Measurements from ENCODE around the gene KLF9.

Gene KLF9

GRCh38 chr9:70442328-70442848 lies 27.9 kb upstream of the KLF9 start:
- FAIRE-seq (no peak), DNase-seq (ENCODE audit: insufficient read length) (no peak)
- TF ChIP-seq POLR2A (IDR thresholded peaks at IDR 0.05; ENCODE audit: low read depth, low read length) (no peak), POLR2AphosphoS5 (IDR thresholded peaks at IDR 0.05; ENCODE audit: low read depth, low read length) (no peak), TAF1 (IDR thresholded peaks at IDR 0.05; ENCODE audit: borderline replicate concordance, low read depth, low read length) (no peak)

GRCh38 chr9:70441622-70442021 lies 27.2 kb upstream of the KLF9 start:
- FAIRE-seq (no peak), DNase-seq (ENCODE audit: insufficient read length) (no peak)
- TF ChIP-seq POLR2AphosphoS5 (IDR thresholded peaks at IDR 0.05; ENCODE audit: low read depth, low read length) = no peak
- TF ChIP-seq TAF1 (IDR thresholded peaks at IDR 0.05; ENCODE audit: borderline replicate concordance, low read depth, low read length) = no peak
- no peak for TF ChIP-seq POLR2A (IDR thresholded peaks at IDR 0.05; ENCODE audit: low read depth, low read length)

GRCh38 chr9:70439991-70440706 lies 25.7 kb upstream of the KLF9 start:
- TF ChIP-seq TAF1 (IDR thresholded peaks at IDR 0.05; ENCODE audit: borderline replicate concordance, low read depth, low read length) = no peak
- no peak for TF ChIP-seq POLR2A (IDR thresholded peaks at IDR 0.05; ENCODE audit: low read depth, low read length)
- no peak for TF ChIP-seq POLR2AphosphoS5 (IDR thresholded peaks at IDR 0.05; ENCODE audit: low read depth, low read length)
- DNase-seq (ENCODE audit: insufficient read length) = no peak
- FAIRE-seq = no peak

GRCh38 chr9:70438341-70438928 lies 24.0 kb upstream of the KLF9 start:
- DNase-seq (ENCODE audit: insufficient read length) (no peak), FAIRE-seq (no peak)
- TF ChIP-seq POLR2A (IDR thresholded peaks at IDR 0.05; ENCODE audit: low read depth, low read length) (no peak), POLR2AphosphoS5 (IDR thresholded peaks at IDR 0.05; ENCODE audit: low read depth, low read length) (no peak), TAF1 (IDR thresholded peaks at IDR 0.05; ENCODE audit: borderline replicate concordance, low read depth, low read length) (no peak)

GRCh38 chr9:70435948-70436347 lies 21.5 kb upstream of the KLF9 start:
- TF ChIP-seq TAF1 (IDR thresholded peaks at IDR 0.05; ENCODE audit: borderline replicate concordance, low read depth, low read length) = no peak
- TF ChIP-seq POLR2AphosphoS5 (IDR thresholded peaks at IDR 0.05; ENCODE audit: low read depth, low read length) = no peak
- TF ChIP-seq POLR2A (IDR thresholded peaks at IDR 0.05; ENCODE audit: low read depth, low read length) = no peak
- DNase-seq (ENCODE audit: insufficient read length) (no peak), FAIRE-seq (no peak)

GRCh38 chr9:70429899-70430298 lies 15.4 kb upstream of the KLF9 start:
- DNase-seq (ENCODE audit: insufficient read length) (no peak), FAIRE-seq (no peak)
- TF ChIP-seq POLR2A (IDR thresholded peaks at IDR 0.05; ENCODE audit: low read depth, low read length) (no peak), POLR2AphosphoS5 (IDR thresholded peaks at IDR 0.05; ENCODE audit: low read depth, low read length) (no peak), TAF1 (IDR thresholded peaks at IDR 0.05; ENCODE audit: borderline replicate concordance, low read depth, low read length) (no peak)

- FAIRE-seq (no peak), DNase-seq (ENCODE audit: insufficient read length) (no peak)
- TF ChIP-seq POLR2AphosphoS5 (IDR thresholded peaks at IDR 0.05; ENCODE audit: low read depth, low read length) (no peak), TAF1 (IDR thresholded peaks at IDR 0.05; ENCODE audit: borderline replicate concordance, low read depth, low read length) (no peak), POLR2A (IDR thresholded peaks at IDR 0.05; ENCODE audit: low read depth, low read length) (no peak)
Measured at GRCh38 chr9:70428781-70429180, 14.3 kb upstream of the KLF9 start.

GRCh38 chr9:70427161-70427945 lies 12.9 kb upstream of the KLF9 start:
- DNase-seq (ENCODE audit: insufficient read length) = no peak
- FAIRE-seq = no peak
- TF ChIP-seq POLR2AphosphoS5 (IDR thresholded peaks at IDR 0.05; ENCODE audit: low read depth, low read length) (no peak), TAF1 (IDR thresholded peaks at IDR 0.05; ENCODE audit: borderline replicate concordance, low read depth, low read length) (no peak), POLR2A (IDR thresholded peaks at IDR 0.05; ENCODE audit: low read depth, low read length) (no peak)

- DNase-seq (ENCODE audit: insufficient read length) (no peak), FAIRE-seq (no peak)
- TF ChIP-seq TAF1 (IDR thresholded peaks at IDR 0.05; ENCODE audit: borderline replicate concordance, low read depth, low read length) (no peak), POLR2A (IDR thresholded peaks at IDR 0.05; ENCODE audit: low read depth, low read length) (no peak), POLR2AphosphoS5 (IDR thresholded peaks at IDR 0.05; ENCODE audit: low read depth, low read length) (no peak)
Measured at GRCh38 chr9:70425192-70425591, 10.7 kb upstream of the KLF9 start.

- TF ChIP-seq POLR2AphosphoS5 (IDR thresholded peaks at IDR 0.05; ENCODE audit: low read depth, low read length) (no peak), TAF1 (IDR thresholded peaks at IDR 0.05; ENCODE audit: borderline replicate concordance, low read depth, low read length) (no peak), POLR2A (IDR thresholded peaks at IDR 0.05; ENCODE audit: low read depth, low read length) (no peak)
- DNase-seq (ENCODE audit: insufficient read length) (no peak), FAIRE-seq (no peak)
Measured at GRCh38 chr9:70422371-70423043, 8.1 kb upstream of the KLF9 start.

Data from GM12892 (cell line).